Endothelial cell of umbilical vein (primary cell): ENCODE measurements around the gene RGS7. TPM values are rescaled to one million over a fixed set of nuclear protein-coding genes. Genes with fewer than 3 reads are reported as not detected.

Experiments
- BruUV-seq: library from RNA; stranded (reverse); fragments of 400-500 nt; replicated peaks from 2 replicates; lab custom pipeline; 2021; lab: Mats Ljungman, UMichigan
- CTCF ChIA-PET: fragments of 300-600, 350-600 bp; sonication (Branson Sonifier 250); formaldehyde crosslinking; loops from one replicate; lab custom pipeline; 2021; ENCODE audit warnings: antibody characterized with exemption, inconsistent platforms; lab: Charles Lee
- POLR2A ChIA-PET: fragments of 300-600, 350-600 bp; sonication (Branson Sonifier 250); formaldehyde crosslinking; loops from one replicate; lab custom pipeline; 2021; ENCODE audit warnings: antibody characterized with exemption, inconsistent platforms; lab: Charles Lee
- DNase-seq: peaks from one replicate; pipeline ENCODE4 v3.0.0-alpha.2; 2011; ENCODE audit warnings: low read depth, low spot score
- FAIRE-seq: peaks from 2 replicates; lab custom pipeline; 2011; peaks lifted over from hg19 to GRCh38; lab: Jason Lieb, UNC
- H2AFZ ChIP-seq: 2 replicates; pipeline ENCODE4 v1.6.0; 2012; ENCODE audit warnings: low read depth, low read length, control low read depth, inconsistent platforms
- H3K27ac ChIP-seq: 2 replicates; pipeline ENCODE4 v1.5.1; 2011; ENCODE audit warnings: low read depth, mild to moderate bottlenecking, control low read depth, low read length, moderate library complexity; ENCODE audit not compliant: insufficient read depth
- H3K27me3 ChIP-seq, 2 experiments: 2 replicates each; pipeline versions ENCODE4 v1.6.0 to v1.6.1; 2011; ENCODE audit warnings: low read length in 2 of 2, mixed read lengths in 1 of 2; ENCODE audit not compliant: control insufficient read depth in 2 of 2, insufficient read depth in 2 of 2
- H3K36me3 ChIP-seq, 2 experiments: 2 replicates in 1 of 2; 3 replicates in 1 of 2; pipeline ENCODE4 v1.5.1; 2011; ENCODE audit warnings: low read length in 2 of 2, mild to moderate bottlenecking in 1 of 2, moderate library complexity in 1 of 2; ENCODE audit not compliant: control insufficient read depth in 2 of 2, insufficient read depth in 2 of 2; ENCODE audit errors: extremely low read depth in 1 of 2
- H3K4me1 ChIP-seq: 3 replicates; pipeline ENCODE4 v1.5.1; 2011; ENCODE audit warnings: mild to moderate bottlenecking, low read length; ENCODE audit not compliant: control insufficient read depth, insufficient read depth; ENCODE audit errors: extremely low read depth
- H3K4me2 ChIP-seq: 2 replicates; pipeline ENCODE4 v1.6.1; 2011; ENCODE audit warnings: low read length, control low read depth, mixed read lengths; ENCODE audit not compliant: insufficient read depth
- H3K4me3 ChIP-seq, 3 experiments: fragments of 200-600 bp in 1 of 3; sonication (generic), shearing (Covaris generic) in 1 of 3; replicated peaks in 1 of 3; 2 replicates each; pipeline ENCODE4 v1.5.1; 2011 to 2016; ENCODE audit warnings: control low read depth in 3 of 3, low read length in 3 of 3, mild to moderate bottlenecking in 2 of 3, inconsistent platforms in 1 of 3, low read depth in 1 of 3, moderate library complexity in 1 of 3; ENCODE audit not compliant: insufficient read depth in 1 of 3
- H3K79me2 ChIP-seq: 2 replicates; pipeline ENCODE4 v1.6.0; 2012; ENCODE audit warnings: low read length, inconsistent platforms; ENCODE audit not compliant: control insufficient read depth, insufficient read depth
- H3K9ac ChIP-seq: replicated peaks from 2 replicates; pipeline ENCODE3; 2011; ENCODE audit warnings: low read length, control low read depth; ENCODE audit not compliant: insufficient read depth; ENCODE audit errors: extremely low read depth
- H3K9me1 ChIP-seq: replicated peaks from 3 replicates; pipeline ENCODE4 v1.6.0; 2011; ENCODE audit warnings: mild to moderate bottlenecking, low read length; ENCODE audit not compliant: control insufficient read depth, insufficient read depth; ENCODE audit errors: extremely low read depth
- H3K9me3 ChIP-seq: replicated peaks from 2 replicates; pipeline ENCODE4 v1.5.1; 2012; ENCODE audit warnings: low read length, inconsistent platforms; ENCODE audit not compliant: control insufficient read depth, insufficient read depth
- H4K20me1 ChIP-seq: replicated peaks from 2 replicates; pipeline ENCODE3; 2011; ENCODE audit warnings: mild to moderate bottlenecking, low read length; ENCODE audit not compliant: control insufficient read depth, insufficient read depth; ENCODE audit errors: extremely low read depth
- CTCF ChIP-seq, 2 donors: IDR thresholded peaks; 1 replicate in 1 of 2; 2 replicates in 1 of 2; pipeline ENCODE4 v1.5.1; 2011; ENCODE audit warnings: low read length in 2 of 2, mild to moderate bottlenecking in 2 of 2, moderate library complexity in 2 of 2, control low read depth in 1 of 2, inconsistent platforms in 1 of 2, low read depth in 1 of 2; ENCODE audit not compliant: insufficient read depth in 1 of 2; ENCODE audit errors: extremely low read depth in 1 of 2
- EZH2 ChIP-seq: IDR thresholded peaks from 2 replicates; pipeline ENCODE4 v1.6.1; 2012; ENCODE audit warnings: borderline replicate concordance, low read depth, mild to moderate bottlenecking, moderate library complexity, low read length, inconsistent platforms; ENCODE audit not compliant: severe bottlenecking
- FOS ChIP-seq: IDR thresholded peaks from 2 replicates; pipeline ENCODE4 v1.6.1; 2011; ENCODE audit warnings: mild to moderate bottlenecking, low read length, moderate library complexity, borderline replicate concordance; ENCODE audit not compliant: insufficient read depth
- GATA2 ChIP-seq: IDR thresholded peaks from 2 replicates; pipeline ENCODE4 v1.7.0; 2011; ENCODE audit warnings: low read depth, mild to moderate bottlenecking, moderate library complexity, mixed read lengths, low read length; ENCODE audit not compliant: insufficient read length, insufficient read depth
- JUN ChIP-seq: IDR thresholded peaks from 2 replicates; pipeline ENCODE4 v1.6.1; 2011; ENCODE audit warnings: borderline replicate concordance, low read depth; ENCODE audit not compliant: insufficient read length, insufficient read depth
- MAX ChIP-seq: IDR thresholded peaks from 2 replicates; pipeline ENCODE4 v1.6.1; 2011; ENCODE audit not compliant: insufficient read depth, insufficient read length
- MYC ChIP-seq: IDR thresholded peaks from one replicate; pipeline ENCODE4 v1.6.1; 2011; ENCODE audit warnings: mild to moderate bottlenecking, low read depth, low read length
- POLR2A ChIP-seq: IDR thresholded peaks from 2 replicates; pipeline ENCODE4 v1.6.1; 2012; ENCODE audit warnings: low read depth, mild to moderate bottlenecking, control low read depth, low read length
- POLR2AphosphoS5 ChIP-seq: IDR thresholded peaks from 2 replicates; pipeline ENCODE4 v1.6.1; 2012; ENCODE audit warnings: low read depth, mild to moderate bottlenecking, control low read depth, low read length, moderate library complexity; ENCODE audit not compliant: insufficient read depth
- dilution Hi-C: fragments of 300-500 bp; cut with MboI; formaldehyde crosslinking; loops from one replicate; pipeline ENCODE4 v1.15.0; 2019; ENCODE audit warnings: low sequenced_read_pairs; ENCODE audit not compliant: extremely low pct_ligation_motif_present
- intact Hi-C: fragments of 100-400 bp; cut with micrococcal nuclease; formaldehyde crosslinking; loops from one replicate; pipeline ENCODE4 v1.10.0; 2022
- polyA plus RNA-seq, 4 experiments: library from polyadenylated mRNA; depleted of rRNA in 3 of 4; stranded (reverse) in 3 of 4; unstranded in 1 of 4; fragments of >200 nt; gene quantifications; 2 replicates each; pipeline versions ENCODE4 v1.2.1 to v1.2.3, GENCODE V29; 2011 to 2012; ENCODE audit warnings: missing spikeins in 1 of 4
- total RNA-seq: library from RNA; stranded (reverse); gene quantifications from 2 replicates; pipeline ENCODE4 v1.2.3, GENCODE V29; 2021

Gene RGS7
- total and polyA plus RNA-seq, 2 donors (not counting 3 experiments of a cell fraction or from before 2014, with no cell fraction given) = 0.43 to 0.44 TPM

DNA sequence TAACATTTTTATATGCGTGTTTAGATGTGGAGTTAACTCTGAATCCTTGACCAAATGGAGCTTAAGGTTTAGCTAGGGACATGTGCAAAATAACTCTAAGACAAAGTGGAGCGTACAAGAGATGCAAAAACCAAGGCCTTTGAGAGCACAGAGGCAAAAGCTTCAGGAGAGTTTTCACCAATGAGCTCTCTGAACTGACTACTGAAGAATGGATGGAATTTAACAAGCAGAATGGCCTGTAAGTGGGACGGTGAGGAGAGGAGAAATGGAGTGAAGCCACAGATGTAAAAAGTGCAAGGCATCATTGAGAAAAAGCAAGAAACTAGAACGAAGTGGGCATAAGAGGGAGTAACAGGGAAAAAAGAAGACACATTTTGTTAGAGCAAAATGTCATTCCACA, 260.0 kb downstream of the RGS7 start:
- Histone ChIP-seq H3K9me1 (no peaks in the 10 kb centered on the region), H3K9me3 (peaks cover 2% of the 10 kb centered on the region), H3K79me2 (no peaks in the 10 kb centered on the region), H3K9ac (no peak overlapping the region), H3K4me1 (no peaks in the 10 kb centered on the region), H2AFZ (no peak overlapping the region), H3K36me3 (no peaks in the 10 kb centered on the region), H3K27me3 (no peaks in the 10 kb centered on the region), H3K4me2 (no peak overlapping the region), H3K27ac (no peak overlapping the region), H3K4me3 (no peak overlapping the region), H4K20me1 (no peaks in the 10 kb centered on the region)
- TF ChIP-seq POLR2AphosphoS5 (no peak), EZH2 (no peak), JUN (no peak), CTCF (IDR thresholded peaks at IDR 0.05; ENCODE audit: extremely low read depth in 1 of 2, insufficient read depth in 1 of 2, low read depth in 1 of 2, low read length in 2 of 2) (no peak), GATA2 (no peak), FOS (no peak), MYC (no peak), POLR2A (no peak), MAX (no peak)
- DNase-seq = no peak
- FAIRE-seq = no peak
- intact Hi-C loops = no loop called here
- BruUV-seq = no TSS peak
- POLR2A ChIA-PET = no interaction called here
- dilution Hi-C loops = no loop called here
- CTCF ChIA-PET = interaction anchor here (0.9 to 1.0 kb wide), 2 partner anchors 14 to 209 kb away, joined by 3 read pairs; no protein-coding TSS in a partner anchor
